ENCODE measurements around the gene C14orf39. TPM values are rescaled to one million over a fixed set of nuclear protein-coding genes. Genes with fewer than 3 reads are reported as not detected.

Gene C14orf39
- not detected in 2 replicates for total RNA-seq

GRCh38 chr14:60485598-60486251, at the start of gene C14orf39:
TSS of gene C14orf39 (minus strand) at chr14:60486063. CDS start at chr14:60485078, 985 bp downstream.

DNA sequence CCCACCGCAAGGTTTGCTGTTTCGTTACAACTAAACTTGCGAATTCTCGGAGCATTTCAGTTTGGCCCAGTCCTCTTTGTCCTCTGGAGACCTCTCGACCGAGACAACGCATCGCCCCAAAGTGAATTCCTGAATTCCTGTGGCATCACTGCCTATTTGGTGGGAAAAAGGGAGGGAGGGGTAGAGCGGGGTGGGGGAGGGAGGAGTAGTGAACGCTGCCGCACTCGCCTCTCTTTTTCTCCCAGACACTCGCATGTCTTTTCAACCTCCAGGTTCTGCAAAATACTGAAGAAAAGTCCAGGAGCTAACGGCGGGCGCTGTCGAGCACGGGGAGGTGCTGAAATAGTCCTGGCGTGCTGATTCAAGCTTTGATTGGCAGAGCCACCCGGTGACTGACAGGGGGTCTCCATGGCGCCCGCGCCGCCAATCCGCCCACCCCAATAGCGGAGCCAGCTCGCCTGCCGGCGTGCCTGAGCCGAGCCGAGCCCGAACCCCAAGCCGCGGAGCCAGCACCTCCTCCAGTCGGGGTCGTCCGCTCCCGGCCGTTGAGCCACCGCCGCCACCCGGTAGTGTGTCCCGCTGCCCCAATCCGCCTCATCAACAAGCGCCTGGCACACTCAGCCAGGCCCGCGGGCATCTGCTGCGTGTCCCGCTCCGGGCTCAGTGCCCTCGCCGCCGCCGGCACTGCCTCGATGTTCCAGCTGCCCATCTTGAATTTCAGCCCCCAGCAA, 23.0 kb upstream of the C14orf39 start, which contains the start of gene SIX6:
Gene SIX6 (plus strand): TSS at position 440 of the 731 bp plus-strand sequence. CDS start 253 bp downstream, at position 693.

Other genes starting within 250 kb of the C14orf39 start
- 27.5 and 36.5 TPM in 2 replicates for gene PPM1A, start 236.8 kb downstream of the C14orf39 start, total RNA-seq
- gene SIX6, start 23.1 kb upstream of the C14orf39 start, total RNA-seq, result not detected in 2 replicates
- gene SIX1, start 163.4 kb upstream of the C14orf39 start, total RNA-seq, result 0.12 and 0.33 TPM in 2 replicates
- gene SIX4, start 238.3 kb upstream of the C14orf39 start, total RNA-seq, result 8.2 and 17.4 TPM in 2 replicates
- 54.9 and 68.9 TPM in 2 replicates for gene MNAT1, start 248.7 kb upstream of the C14orf39 start, total RNA-seq